Measurements from ENCODE around the gene NPEPPS. TPM values are rescaled to one million over a fixed set of nuclear protein-coding genes. Genes with fewer than 3 reads are reported as not detected.

Gene NPEPPS
- total and polyA plus RNA-seq, 2 of the 13 experiments (the other 11 are each of a cell fraction or from before 2014, with no cell fraction given): 53.5 to 127 TPM

DNA sequence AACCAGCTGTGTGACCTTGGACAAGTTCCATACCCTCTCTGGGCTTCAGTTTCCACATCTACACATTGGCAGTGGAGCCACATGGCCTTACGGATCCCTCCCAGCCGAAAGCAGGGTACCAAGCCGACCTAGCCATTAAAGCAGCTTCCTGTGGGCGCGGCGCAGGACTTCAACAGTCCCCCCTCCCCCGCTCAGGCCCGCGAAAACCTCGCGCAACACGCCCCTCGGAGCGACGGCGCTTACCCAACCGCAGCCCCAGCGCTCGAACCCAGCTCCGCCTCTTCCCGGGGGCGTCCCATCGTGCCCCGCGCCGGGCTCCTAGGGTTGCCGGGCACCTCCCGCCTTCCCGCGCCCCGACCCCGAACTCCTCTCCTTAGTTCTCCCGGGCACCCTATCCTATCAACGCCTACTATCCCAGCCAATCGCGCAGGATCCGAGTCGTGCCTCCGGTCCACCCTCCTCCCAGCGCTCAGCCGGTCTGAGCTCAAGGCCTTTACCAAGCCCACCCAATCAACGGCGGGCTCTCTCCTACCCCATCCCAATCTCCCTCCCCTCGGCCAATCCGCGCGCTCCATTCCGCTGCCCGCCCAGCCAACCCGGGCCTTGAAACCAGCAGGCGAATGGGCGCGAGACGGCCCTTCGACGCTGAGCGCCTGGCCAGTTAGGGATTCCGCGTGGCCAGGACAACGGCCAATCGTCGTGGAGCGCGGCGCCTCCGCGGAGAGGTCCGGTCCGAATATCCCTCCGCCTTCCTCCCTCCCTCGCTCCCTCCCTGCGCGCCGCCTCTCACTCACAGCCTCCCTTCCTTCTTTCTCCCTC is 118.5 kb downstream of the NPEPPS start, which contains the start of gene KPNB1 (continued):
- TF ChIP-seq, protein P1, sequence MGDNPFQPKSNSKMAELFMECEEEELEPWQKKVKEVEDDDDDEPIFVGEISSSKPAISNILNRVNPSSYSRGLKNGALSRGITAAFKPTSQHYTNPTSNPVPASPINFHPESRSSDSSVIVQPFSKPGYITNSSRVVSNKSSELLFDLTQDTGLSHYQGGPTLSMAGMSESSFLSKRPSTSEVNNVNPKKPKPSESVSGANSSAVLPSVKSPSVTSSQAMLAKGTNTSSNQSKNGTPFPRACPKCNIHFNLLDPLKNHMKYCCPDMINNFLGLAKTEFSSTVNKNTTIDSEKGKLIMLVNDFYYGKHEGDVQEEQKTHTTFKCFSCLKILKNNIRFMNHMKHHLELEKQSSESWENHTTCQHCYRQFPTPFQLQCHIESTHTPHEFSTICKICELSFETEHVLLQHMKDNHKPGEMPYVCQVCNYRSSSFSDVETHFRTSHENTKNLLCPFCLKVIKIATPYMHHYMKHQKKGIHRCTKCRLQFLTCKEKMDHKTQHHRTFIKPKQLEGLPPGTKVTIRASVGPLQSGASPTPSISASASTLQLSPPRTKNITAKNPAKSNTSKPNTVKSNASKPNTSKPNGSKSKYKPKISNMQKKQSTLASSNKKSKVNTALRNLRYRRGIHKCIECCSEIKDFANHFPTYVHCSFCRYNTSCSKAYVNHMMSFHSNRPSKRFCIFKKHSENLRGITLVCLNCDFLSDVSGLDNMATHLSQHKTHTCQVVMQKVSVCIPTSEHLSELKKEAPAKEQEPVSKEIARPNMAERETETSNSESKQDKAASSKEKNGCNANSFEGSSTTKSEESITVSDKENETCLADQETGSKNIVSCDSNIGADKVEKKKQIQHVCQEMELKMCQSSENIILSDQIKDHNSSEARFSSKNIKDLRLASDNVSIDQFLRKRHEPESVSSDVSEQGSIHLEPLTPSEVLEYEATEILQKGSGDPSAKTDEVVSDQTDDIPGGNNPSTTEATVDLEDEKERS (CRISPR knock-in tag; IDR thresholded peaks at IDR 0.05): peak; percentile 94
- TF ChIP-seq ZKSCAN8 (CRISPR knock-in tag; IDR thresholded peaks at IDR 0.05; ENCODE audit: borderline replicate concordance) (0 out of 2 replicates have a peak, but pooled peaks have one; percentile 62), ZBTB42 (CRISPR knock-in tag; IDR thresholded peaks at IDR 0.05) (no peak), ZMYM2 (CRISPR knock-in tag; IDR thresholded peaks at IDR 0.05) (no peak), SOX5 (CRISPR knock-in tag; IDR thresholded peaks at IDR 0.05; ENCODE audit: borderline replicate concordance) (peak; percentile 70; the same call in 1 of the 2 replicates), ZNF749 (CRISPR knock-in tag; IDR thresholded peaks at IDR 0.05; ENCODE audit: borderline replicate concordance) (peak; percentile 46; the same call in 1 of the 2 replicates), XRCC5 (optimal IDR thresholded peaks at IDR 0.05; ENCODE audit: low read length) (peak; percentile 92), PRMT3 (CRISPR knock-in tag; IDR thresholded peaks at IDR 0.05; ENCODE audit: borderline replicate concordance, low read depth) (peak; percentile 21; the same call in 1 of the 2 replicates)
- TF ChIP-seq, protein P2, sequence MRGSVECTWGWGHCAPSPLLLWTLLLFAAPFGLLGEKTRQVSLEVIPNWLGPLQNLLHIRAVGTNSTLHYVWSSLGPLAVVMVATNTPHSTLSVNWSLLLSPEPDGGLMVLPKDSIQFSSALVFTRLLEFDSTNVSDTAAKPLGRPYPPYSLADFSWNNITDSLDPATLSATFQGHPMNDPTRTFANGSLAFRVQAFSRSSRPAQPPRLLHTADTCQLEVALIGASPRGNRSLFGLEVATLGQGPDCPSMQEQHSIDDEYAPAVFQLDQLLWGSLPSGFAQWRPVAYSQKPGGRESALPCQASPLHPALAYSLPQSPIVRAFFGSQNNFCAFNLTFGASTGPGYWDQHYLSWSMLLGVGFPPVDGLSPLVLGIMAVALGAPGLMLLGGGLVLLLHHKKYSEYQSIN (CRISPR knock-in tag; IDR thresholded peaks at IDR 0.05; ENCODE audit: borderline replicate concordance): no peak
- TF ChIP-seq, protein P3, sequence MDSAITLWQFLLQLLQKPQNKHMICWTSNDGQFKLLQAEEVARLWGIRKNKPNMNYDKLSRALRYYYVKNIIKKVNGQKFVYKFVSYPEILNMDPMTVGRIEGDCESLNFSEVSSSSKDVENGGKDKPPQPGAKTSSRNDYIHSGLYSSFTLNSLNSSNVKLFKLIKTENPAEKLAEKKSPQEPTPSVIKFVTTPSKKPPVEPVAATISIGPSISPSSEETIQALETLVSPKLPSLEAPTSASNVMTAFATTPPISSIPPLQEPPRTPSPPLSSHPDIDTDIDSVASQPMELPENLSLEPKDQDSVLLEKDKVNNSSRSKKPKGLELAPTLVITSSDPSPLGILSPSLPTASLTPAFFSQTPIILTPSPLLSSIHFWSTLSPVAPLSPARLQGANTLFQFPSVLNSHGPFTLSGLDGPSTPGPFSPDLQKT (CRISPR knock-in tag; IDR thresholded peaks at IDR 0.05; ENCODE audit: borderline replicate concordance): no peak
- TF ChIP-seq, protein P4, sequence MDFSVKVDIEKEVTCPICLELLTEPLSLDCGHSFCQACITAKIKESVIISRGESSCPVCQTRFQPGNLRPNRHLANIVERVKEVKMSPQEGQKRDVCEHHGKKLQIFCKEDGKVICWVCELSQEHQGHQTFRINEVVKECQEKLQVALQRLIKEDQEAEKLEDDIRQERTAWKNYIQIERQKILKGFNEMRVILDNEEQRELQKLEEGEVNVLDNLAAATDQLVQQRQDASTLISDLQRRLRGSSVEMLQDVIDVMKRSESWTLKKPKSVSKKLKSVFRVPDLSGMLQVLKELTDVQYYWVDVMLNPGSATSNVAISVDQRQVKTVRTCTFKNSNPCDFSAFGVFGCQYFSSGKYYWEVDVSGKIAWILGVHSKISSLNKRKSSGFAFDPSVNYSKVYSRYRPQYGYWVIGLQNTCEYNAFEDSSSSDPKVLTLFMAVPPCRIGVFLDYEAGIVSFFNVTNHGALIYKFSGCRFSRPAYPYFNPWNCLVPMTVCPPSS (IDR thresholded peaks at IDR 0.05): no peak
- TF ChIP-seq, protein P5, sequence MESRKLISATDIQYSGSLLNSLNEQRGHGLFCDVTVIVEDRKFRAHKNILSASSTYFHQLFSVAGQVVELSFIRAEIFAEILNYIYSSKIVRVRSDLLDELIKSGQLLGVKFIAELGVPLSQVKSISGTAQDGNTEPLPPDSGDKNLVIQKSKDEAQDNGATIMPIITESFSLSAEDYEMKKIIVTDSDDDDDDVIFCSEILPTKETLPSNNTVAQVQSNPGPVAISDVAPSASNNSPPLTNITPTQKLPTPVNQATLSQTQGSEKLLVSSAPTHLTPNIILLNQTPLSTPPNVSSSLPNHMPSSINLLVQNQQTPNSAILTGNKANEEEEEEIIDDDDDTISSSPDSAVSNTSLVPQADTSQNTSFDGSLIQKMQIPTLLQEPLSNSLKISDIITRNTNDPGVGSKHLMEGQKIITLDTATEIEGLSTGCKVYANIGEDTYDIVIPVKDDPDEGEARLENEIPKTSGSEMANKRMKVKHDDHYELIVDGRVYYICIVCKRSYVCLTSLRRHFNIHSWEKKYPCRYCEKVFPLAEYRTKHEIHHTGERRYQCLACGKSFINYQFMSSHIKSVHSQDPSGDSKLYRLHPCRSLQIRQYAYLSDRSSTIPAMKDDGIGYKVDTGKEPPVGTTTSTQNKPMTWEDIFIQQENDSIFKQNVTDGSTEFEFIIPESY (CRISPR knock-in tag; IDR thresholded peaks at IDR 0.05): peak; percentile 78; the same call in 1 of the 2 replicates
- TF ChIP-seq, protein P6, sequence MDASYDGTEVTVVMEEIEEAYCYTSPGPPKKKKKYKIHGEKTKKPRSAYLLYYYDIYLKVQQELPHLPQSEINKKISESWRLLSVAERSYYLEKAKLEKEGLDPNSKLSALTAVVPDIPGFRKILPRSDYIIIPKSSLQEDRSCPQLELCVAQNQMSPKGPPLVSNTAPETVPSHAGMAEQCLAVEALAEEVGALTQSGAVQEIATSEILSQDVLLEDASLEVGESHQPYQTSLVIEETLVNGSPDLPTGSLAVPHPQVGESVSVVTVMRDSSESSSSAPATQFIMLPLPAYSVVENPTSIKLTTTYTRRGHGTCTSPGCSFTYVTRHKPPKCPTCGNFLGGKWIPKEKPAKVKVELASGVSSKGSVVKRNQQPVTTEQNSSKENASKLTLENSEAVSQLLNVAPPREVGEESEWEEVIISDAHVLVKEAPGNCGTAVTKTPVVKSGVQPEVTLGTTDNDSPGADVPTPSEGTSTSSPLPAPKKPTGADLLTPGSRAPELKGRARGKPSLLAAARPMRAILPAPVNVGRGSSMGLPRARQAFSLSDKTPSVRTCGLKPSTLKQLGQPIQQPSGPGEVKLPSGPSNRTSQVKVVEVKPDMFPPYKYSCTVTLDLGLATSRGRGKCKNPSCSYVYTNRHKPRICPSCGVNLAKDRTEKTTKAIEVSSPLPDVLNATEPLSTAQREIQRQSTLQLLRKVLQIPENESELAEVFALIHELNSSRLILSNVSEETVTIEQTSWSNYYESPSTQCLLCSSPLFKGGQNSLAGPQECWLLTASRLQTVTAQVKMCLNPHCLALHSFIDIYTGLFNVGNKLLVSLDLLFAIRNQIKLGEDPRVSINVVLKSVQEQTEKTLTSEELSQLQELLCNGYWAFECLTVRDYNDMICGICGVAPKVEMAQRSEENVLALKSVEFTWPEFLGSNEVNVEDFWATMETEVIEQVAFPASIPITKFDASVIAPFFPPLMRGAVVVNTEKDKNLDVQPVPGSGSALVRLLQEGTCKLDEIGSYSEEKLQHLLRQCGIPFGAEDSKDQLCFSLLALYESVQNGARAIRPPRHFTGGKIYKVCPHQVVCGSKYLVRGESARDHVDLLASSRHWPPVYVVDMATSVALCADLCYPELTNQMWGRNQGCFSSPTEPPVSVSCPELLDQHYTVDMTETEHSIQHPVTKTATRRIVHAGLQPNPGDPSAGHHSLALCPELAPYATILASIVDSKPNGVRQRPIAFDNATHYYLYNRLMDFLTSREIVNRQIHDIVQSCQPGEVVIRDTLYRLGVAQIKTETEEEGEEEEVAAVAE (CRISPR knock-in tag; IDR thresholded peaks at IDR 0.05; ENCODE audit: borderline replicate concordance): peak; percentile 98
